Bronchial epithelial cell (primary cell): Measurements from ENCODE around the gene MAGT1. TPM values are rescaled to one million over a fixed set of nuclear protein-coding genes. Genes with fewer than 3 reads are reported as not detected.
"Not testable (repeated sequence)": the region's sequence is repeated elsewhere in the genome, so short reads cannot be mapped to it uniquely, and the experiment has no call there.

Experiments used
- DNase-seq: peaks from one replicate; pipeline ENCODE4 v3.0.0-alpha.2; 2010; ENCODE audit warnings: low read depth
- FAIRE-seq: peaks from 2 replicates; lab custom pipeline; 2011; peaks lifted over from hg19 to GRCh38; lab: Jason Lieb, UNC
- H3K27me3 ChIP-seq: 2 replicates; pipeline ENCODE4 v1.5.1; 2011; ENCODE audit warnings: low read length; ENCODE audit not compliant: control insufficient read depth, insufficient read depth
- H3K36me3 ChIP-seq: 2 replicates; pipeline ENCODE4 v1.5.1; 2011; ENCODE audit warnings: low read length; ENCODE audit not compliant: control insufficient read depth, insufficient read depth
- H3K4me3 ChIP-seq: 2 replicates; pipeline ENCODE4 v1.5.1; 2011; ENCODE audit warnings: mild to moderate bottlenecking, low read depth, low read length, control low read depth
- total RNA-seq: library from RNA; depleted of rRNA; stranded (reverse); fragments of >200 nt; gene quantifications from 2 replicates; pipeline ENCODE4 v1.2.1, GENCODE V29; 2014
- TF ChIP-seq, protein P1 (sequence below): IDR thresholded peaks from 2 replicates; pipeline ENCODE4 v1.5.1; 2011; ENCODE audit warnings: mild to moderate bottlenecking, moderate library complexity, low read length, control low read depth, inconsistent platforms; ENCODE audit not compliant: insufficient read depth, severe bottlenecking

Gene MAGT1
- total RNA-seq, 1 donor from 2014 or later: 67.7 TPM

DNA sequence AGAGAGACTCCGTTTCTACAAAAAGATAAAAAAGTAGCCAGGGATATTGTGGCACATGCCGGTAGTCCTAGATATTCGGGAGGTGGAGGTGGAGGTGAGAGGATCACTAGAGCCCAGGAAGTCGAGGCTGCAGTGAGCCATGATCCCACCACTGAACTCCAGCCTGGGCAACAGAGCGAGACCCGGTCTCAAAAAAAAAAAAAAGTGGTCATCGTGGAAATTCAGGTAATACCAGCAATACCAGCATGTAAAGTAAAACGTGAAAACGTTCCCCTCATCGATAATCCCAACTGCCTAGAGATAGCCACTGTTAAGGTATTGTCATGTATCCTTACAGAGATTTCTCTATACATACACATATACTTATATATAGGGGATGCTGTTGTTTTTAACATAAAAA is 1.5 kb downstream of the MAGT1 start:
- no peak overlapping the region for H3K4me3 ChIP-seq
- FAIRE-seq (no peak), DNase-seq (no peak)
- TF ChIP-seq, protein P1, sequence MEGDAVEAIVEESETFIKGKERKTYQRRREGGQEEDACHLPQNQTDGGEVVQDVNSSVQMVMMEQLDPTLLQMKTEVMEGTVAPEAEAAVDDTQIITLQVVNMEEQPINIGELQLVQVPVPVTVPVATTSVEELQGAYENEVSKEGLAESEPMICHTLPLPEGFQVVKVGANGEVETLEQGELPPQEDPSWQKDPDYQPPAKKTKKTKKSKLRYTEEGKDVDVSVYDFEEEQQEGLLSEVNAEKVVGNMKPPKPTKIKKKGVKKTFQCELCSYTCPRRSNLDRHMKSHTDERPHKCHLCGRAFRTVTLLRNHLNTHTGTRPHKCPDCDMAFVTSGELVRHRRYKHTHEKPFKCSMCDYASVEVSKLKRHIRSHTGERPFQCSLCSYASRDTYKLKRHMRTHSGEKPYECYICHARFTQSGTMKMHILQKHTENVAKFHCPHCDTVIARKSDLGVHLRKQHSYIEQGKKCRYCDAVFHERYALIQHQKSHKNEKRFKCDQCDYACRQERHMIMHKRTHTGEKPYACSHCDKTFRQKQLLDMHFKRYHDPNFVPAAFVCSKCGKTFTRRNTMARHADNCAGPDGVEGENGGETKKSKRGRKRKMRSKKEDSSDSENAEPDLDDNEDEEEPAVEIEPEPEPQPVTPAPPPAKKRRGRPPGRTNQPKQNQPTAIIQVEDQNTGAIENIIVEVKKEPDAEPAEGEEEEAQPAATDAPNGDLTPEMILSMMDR: no peak
- no peaks in the 10 kb centered on the region for H3K36me3 ChIP-seq
- H3K27me3 ChIP-seq: no peaks in the 10 kb centered on the region

DNA sequence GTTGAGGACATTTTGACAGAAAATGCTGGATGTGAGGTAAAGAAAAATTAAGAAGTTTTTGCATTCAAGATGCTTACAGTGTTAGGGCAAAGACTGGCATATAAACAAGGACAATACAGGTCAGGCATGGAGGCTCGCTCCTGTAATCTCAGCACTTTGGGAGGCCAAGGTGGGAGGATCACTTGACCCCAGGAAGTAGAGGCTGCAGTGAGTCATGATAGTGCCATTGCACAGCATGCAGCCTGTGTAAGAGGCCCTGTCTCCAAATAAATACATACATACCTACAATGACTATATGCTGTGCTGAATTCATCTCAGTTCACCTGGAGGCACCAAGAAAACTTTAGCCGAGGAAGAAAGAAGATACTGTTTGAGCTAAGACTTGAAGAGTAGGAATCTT is 2.3 kb downstream of the MAGT1 start:
- Histone ChIP-seq H3K36me3 (no peaks in the 10 kb centered on the region), H3K4me3 (no peak overlapping the region), H3K27me3 (no peaks in the 10 kb centered on the region)
- FAIRE-seq (no peak), DNase-seq (no peak)
- TF ChIP-seq, protein P1: no peak

DNA sequence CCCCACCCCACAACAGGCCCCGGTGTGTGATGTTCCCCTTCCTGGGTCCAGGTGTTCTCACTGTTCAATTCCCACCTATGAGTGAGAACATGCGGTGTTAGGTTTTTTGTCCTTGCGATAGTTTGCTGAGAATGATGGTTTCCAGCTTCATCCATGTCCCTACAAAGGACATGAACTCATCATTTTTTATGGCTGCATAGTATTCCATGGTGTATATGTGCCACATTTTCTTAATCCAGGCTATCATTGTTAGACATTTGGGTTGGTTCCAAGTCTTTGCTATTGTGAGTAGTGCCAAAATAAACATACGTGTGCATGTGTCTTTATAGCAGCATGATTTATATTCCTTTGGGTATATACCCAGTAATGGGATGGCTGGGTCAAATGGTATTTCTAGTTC is 13.8 kb downstream of the MAGT1 start:
- not testable (repeated sequence) for FAIRE-seq, H3K27me3 ChIP-seq, DNase-seq, H3K36me3 ChIP-seq, H3K4me3 ChIP-seq

DNA sequence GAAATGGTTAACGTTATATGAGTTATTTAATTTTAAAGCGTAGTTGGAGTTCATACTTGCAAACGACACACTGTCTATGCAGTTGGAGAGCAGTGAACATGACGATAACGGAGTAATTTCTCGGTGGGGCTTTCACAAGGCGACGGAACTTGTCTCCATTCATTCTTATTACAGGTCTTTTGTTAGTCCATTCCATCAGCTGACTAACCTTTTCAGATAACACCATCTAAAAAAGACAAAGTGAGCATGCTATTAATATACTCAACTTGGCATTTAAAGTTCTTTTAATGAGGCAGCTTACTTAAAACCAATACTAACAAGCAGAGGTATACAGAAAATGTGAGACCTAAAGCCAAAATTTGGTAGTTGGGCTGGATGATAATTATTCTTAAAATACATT is 19.9 kb downstream of the MAGT1 start:
- DNase-seq (no peak), FAIRE-seq (no peak)
- Histone ChIP-seq H3K27me3 (no peaks in the 10 kb centered on the region), H3K4me3 (no peak overlapping the region), H3K36me3 (no peaks in the 10 kb centered on the region)
- TF ChIP-seq, protein P1: no peak

DNA sequence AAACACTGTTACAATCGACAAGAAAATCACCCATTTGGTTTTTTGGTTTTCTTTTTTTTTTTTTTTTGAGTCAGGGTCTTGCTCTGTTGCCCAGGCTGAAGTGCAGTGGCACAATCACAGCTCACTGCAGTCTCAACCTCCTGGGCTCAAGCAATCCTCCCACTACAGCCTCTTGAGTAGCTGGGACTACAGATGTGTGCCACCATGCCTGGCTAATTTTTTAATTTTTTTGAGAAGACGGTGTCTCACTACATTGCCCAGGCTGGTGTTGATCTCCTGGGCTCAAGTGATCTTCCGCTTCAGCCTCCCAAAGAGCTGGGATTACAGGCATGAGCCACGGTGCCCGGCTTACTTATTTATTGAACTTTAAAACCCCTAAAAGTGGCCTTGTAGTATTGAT is 63.7 kb downstream of the MAGT1 start:
- not testable (repeated sequence) for DNase-seq, H3K27me3 ChIP-seq, H3K4me3 ChIP-seq, FAIRE-seq, H3K36me3 ChIP-seq

DNA sequence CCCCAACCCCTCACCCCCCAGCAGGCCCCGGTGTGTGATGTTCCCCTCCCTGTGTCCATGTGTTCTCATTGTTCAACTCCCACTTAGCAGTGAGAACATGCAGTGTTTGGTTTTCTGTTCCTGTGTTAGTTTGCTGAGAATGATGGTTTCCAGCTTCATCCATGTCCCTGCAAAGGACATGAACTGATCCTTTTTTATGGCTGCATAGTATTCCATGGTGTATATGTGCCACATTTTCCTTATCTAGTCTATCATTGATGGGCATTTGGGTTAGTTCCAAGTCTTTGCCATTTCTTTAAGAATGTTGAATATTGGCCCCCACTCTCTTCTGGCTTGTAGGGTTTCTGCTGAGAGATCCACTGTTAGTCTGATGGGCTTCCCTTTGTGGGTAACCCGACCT is 73.2 kb downstream of the MAGT1 start:
- H3K36me3 ChIP-seq, H3K4me3 ChIP-seq, DNase-seq, FAIRE-seq, H3K27me3 ChIP-seq: not testable (repeated sequence)

DNA sequence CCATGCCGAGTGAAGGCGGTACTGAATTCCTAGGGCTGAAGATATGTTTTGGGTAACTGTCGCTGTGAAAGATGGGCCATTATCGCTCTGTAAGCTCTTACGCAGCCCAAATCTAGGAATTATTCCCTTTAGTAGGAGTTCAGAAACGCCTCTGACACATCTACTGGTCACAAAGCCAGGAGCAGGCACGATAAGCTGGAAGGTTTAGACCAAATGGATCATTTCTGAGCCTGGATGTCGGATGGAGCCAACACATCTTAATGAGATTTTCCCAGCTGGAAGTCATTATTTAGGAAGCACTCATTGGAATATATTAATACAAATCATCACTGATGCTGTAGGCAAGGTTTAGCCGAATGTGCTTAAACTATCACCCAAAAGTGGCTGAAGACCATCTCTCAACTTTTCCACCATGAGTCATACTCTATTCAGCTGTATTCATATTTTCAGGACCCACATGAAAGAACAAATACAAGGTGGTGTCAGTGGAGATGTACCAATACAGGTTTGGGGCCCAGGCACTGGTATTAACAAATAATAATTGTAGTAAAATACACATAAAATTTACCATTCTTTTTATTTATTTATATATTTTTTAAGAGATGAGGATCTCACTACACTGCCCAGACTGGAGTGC is 75.0 kb downstream of the MAGT1 start:
- Histone ChIP-seq H3K36me3 (peaks cover 2% of the 10 kb centered on the region), H3K27me3 (no peaks in the 10 kb centered on the region), H3K4me3 (no peak overlapping the region)
- TF ChIP-seq, protein P1: no peak
- FAIRE-seq: no peak
- DNase-seq: no peak
